Upper lobe of left lung (tissue), 6 donors: ENCODE measurements around the gene ZNF436. TPM values are rescaled to one million over a fixed set of nuclear protein-coding genes. Genes with fewer than 3 reads are reported as not detected.

Experiments
- ATAC-seq, 2 donors: fragments of 200-7000 bp; cut with Tn5 transposase; one replicate each; pipeline ENCODE4 v1.9.1; 2022; ENCODE audit warnings: mild to moderate bottlenecking in 2 of 2, moderate library complexity in 2 of 2; ENCODE audit not compliant: low FRiP score in 2 of 2
- DNase-seq, 2 donors: peaks; one replicate each; pipeline ENCODE4 v3.0.0-alpha.2; 2019 to 2020
- H3K27ac ChIP-seq, 4 donors: fragments of 200-600 bp; sonication (generic); one replicate each; pipeline ENCODE4 v1.5.1; 2016 to 2019
- H3K27me3 ChIP-seq, 4 donors: fragments of 200-600 bp; sonication (generic); one replicate each; pipeline ENCODE4 v1.5.1; 2017 to 2019
- H3K36me3 ChIP-seq, 4 donors: fragments of 200-600 bp; sonication (generic); one replicate each; pipeline ENCODE4 v1.5.1; 2016 to 2019
- H3K4me1 ChIP-seq, 4 donors: fragments of 200-600 bp; sonication (generic); one replicate each; pipeline ENCODE4 v1.5.1; 2018 to 2019
- H3K4me3 ChIP-seq, 4 donors: fragments of 200-600 bp; sonication (generic); one replicate each; pipeline ENCODE4 v1.5.1; 2017 to 2019; ENCODE audit warnings: mild to moderate bottlenecking in 2 of 4, moderate library complexity in 1 of 4
- H3K9me3 ChIP-seq, 4 donors: fragments of 200-600 bp; sonication (generic); one replicate each; pipeline ENCODE4 v1.5.1; 2018 to 2019
- EP300 ChIP-seq, 4 donors: sonication (generic); formaldehyde crosslinking; IDR thresholded peaks; one replicate each; pipeline ENCODE4 v1.5.1; 2017; ENCODE audit warnings: antibody characterized with exemption in 4 of 4, control low read depth in 2 of 4
- POLR2A ChIP-seq, 4 donors: fragments of 450-650 bp; IDR thresholded peaks; one replicate each; pipeline ENCODE4 v1.5.1; 2016 to 2017; ENCODE audit warnings: antibody characterized with exemption in 4 of 4, mild to moderate bottlenecking in 2 of 4
- POLR2AphosphoS5 ChIP-seq, 2 donors: sonication (generic); formaldehyde crosslinking; IDR thresholded peaks; one replicate each; pipeline ENCODE4 v1.5.1; 2017; ENCODE audit warnings: antibody characterized with exemption in 2 of 2
- WGBS, 2 donors: methylation state at CpG; one replicate each; pipeline ENCODE4 v1.1.5; 2017 to 2018; 5-methylcytosine and 5-hydroxymethylcytosine counted together
- total RNA-seq, 6 donors: library from RNA; depleted of rRNA in 4 of 6; stranded (reverse); fragments of >200 nt in 4 of 6; gene quantifications; one replicate each; pipeline versions ENCODE4 v1.1.0 to v1.2.1, GENCODE V29; 2016 to 2021
- TF ChIP-seq, protein P1 (sequence below), 6 experiments: fragments of 450-650 bp in 4 of 6; fragments of 200-600 bp in 2 of 6; sonication (generic) in 2 of 6; IDR thresholded peaks; one replicate each; pipeline ENCODE4 v1.5.1; 2016 to 2019; ENCODE audit warnings: antibody characterized with exemption in 6 of 6
- donor health status: DM: no; HTN: no; CAD: no; lungs with moderate emphysema.
- donor health status: DM: no; HTN: yes; CAD: no; lungs with severe emphysema.

The ZNF436 gene
- total RNA-seq, 6 donors from 2014 or later = 5.5 to 11.3 (median 8.2) TPM

DNA sequence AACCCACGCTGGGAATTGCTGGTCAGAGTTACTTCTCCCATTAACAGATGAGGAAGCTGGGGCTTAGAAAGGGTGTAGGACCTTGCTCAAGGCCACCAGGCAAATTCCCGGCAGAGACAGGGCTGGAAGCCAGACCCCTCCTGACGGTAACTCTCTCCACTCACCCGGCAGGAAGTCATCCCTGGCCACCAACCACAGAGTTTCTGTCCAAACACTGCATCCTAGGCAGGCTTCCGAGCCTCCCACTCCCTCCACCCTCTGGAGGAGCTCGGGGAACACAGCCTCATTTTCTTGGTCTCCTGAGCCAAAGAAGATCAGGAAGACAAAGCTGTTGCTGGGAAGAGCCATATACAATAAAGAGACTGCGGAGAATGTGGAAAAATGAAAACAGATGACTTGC is 25.0 kb upstream of the ZNF436 start:
- peak in 1 of 2 donors; percentile 82 for TF ChIP-seq POLR2AphosphoS5 (IDR thresholded peaks at IDR 0.05)
- peak in 1 of 4 donors; percentile 49 for TF ChIP-seq EP300 (IDR thresholded peaks at IDR 0.05)
- TF ChIP-seq POLR2A (IDR thresholded peaks at IDR 0.05) = no peak
- WGBS, 2 donors = 28 to 40% methylated on average over 6 to 7 of the region's 7 CpGs

DNA sequence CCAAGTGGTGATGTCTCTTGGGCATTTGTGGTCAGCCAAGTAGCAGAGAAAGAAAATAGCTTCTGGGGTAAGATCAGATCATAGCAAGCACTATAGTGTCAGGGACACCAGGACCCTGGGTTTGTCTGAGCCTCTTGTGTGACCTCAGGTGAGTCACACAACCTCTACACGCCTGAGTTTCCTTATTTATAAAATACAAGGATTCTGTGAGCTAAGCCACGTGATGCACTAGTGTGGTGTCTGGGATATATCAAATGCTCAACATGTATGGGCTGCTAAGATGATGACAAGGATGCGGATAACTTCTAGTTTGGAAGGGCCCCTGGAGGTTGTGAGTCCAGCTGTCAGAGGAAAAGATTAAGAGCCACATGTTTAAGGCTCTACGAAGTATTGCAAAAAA is 24.5 kb upstream of the ZNF436 start:
- Histone ChIP-seq H3K9me3 (no peaks in the 10 kb centered on the region), H3K4me1 (peaks cover 6 to 11% (median 8%) of the 10 kb centered on the region in 4 donors), H3K36me3 (peaks cover 0 to 11% (median 0%) of the 10 kb centered on the region in 4 donors), H3K27me3 (no peaks in the 10 kb centered on the region), H3K4me3 (no peak overlapping the region), H3K27ac (peak overlapping the region in 1 of 4 donors; percentile 61)
- peak in 1 of 2 donors; percentile 45 for ATAC-seq
- 79% methylated on average over 4 of the region's 4 CpGs for WGBS, 2 donors
- TF ChIP-seq POLR2AphosphoS5 (IDR thresholded peaks at IDR 0.05) (no peak), POLR2A (IDR thresholded peaks at IDR 0.05) (no peak), EP300 (IDR thresholded peaks at IDR 0.05) (no peak)
- TF ChIP-seq, protein P1, sequence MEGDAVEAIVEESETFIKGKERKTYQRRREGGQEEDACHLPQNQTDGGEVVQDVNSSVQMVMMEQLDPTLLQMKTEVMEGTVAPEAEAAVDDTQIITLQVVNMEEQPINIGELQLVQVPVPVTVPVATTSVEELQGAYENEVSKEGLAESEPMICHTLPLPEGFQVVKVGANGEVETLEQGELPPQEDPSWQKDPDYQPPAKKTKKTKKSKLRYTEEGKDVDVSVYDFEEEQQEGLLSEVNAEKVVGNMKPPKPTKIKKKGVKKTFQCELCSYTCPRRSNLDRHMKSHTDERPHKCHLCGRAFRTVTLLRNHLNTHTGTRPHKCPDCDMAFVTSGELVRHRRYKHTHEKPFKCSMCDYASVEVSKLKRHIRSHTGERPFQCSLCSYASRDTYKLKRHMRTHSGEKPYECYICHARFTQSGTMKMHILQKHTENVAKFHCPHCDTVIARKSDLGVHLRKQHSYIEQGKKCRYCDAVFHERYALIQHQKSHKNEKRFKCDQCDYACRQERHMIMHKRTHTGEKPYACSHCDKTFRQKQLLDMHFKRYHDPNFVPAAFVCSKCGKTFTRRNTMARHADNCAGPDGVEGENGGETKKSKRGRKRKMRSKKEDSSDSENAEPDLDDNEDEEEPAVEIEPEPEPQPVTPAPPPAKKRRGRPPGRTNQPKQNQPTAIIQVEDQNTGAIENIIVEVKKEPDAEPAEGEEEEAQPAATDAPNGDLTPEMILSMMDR (IDR thresholded peaks at IDR 0.05) = no peak
- no peak for DNase-seq

More for the DNA sequence above, 25.0 kb upstream of the ZNF436 start:
- peaks cover 6 to 11% (median 8%) of the 10 kb centered on the region in 4 donors for H3K4me1 ChIP-seq
- no peaks in the 10 kb centered on the region for H3K27me3 ChIP-seq
- no peaks in the 10 kb centered on the region for H3K9me3 ChIP-seq
- ATAC-seq (peak; percentile 55 to 93), DNase-seq (peak in 1 of 2 donors; percentile 41)
- H3K4me3 ChIP-seq = no peak overlapping the region
- peak overlapping the region in 3 of 4 donors; percentile 25 to 61 (median 46) for H3K27ac ChIP-seq
- peaks cover 0 to 11% (median 0%) of the 10 kb centered on the region in 4 donors for H3K36me3 ChIP-seq

DNA sequence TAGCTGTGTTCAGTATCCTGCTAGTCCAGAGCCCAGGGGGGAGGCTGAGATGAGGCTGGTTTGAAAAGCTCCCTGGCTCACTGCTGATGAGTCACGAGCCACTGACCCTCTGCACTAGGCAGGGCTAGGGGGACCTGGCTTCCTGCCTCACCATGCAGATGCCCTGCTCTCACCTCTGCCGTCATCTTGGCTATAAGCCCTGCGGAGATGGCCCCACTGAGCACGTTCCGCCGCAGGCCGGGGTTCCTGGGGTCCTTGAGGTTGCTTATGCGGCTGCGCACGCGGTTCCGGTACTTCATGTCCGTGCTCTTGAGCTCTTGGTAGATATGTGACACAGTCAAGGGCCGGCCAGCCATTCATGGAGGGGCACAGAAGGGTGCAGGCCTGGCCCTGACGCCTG is 24.1 kb upstream of the ZNF436 start:
- no peak overlapping the region for H3K27ac ChIP-seq
- H3K4me3 ChIP-seq = no peak overlapping the region
- no peaks in the 10 kb centered on the region for H3K9me3 ChIP-seq
- H3K27me3 ChIP-seq = no peaks in the 10 kb centered on the region
- H3K36me3 ChIP-seq = peaks cover 0 to 11% (median 0%) of the 10 kb centered on the region in 4 donors
- 92% methylated on average over 15 of the region's 15 CpGs; no CpG with 5 or more reads in 1 of the 2 donors for WGBS, 2 donors
- peaks cover 6 to 11% (median 8%) of the 10 kb centered on the region in 4 donors for H3K4me1 ChIP-seq
- peak in 1 of 2 donors; percentile 72 for DNase-seq
- ATAC-seq = peak; percentile 12 to 86
- no peak for TF ChIP-seq EP300 (IDR thresholded peaks at IDR 0.05)
- TF ChIP-seq POLR2A (IDR thresholded peaks at IDR 0.05) = no peak
- TF ChIP-seq, protein P1 (IDR thresholded peaks at IDR 0.05) = no peak
- TF ChIP-seq POLR2AphosphoS5 (IDR thresholded peaks at IDR 0.05) = no peak

DNA sequence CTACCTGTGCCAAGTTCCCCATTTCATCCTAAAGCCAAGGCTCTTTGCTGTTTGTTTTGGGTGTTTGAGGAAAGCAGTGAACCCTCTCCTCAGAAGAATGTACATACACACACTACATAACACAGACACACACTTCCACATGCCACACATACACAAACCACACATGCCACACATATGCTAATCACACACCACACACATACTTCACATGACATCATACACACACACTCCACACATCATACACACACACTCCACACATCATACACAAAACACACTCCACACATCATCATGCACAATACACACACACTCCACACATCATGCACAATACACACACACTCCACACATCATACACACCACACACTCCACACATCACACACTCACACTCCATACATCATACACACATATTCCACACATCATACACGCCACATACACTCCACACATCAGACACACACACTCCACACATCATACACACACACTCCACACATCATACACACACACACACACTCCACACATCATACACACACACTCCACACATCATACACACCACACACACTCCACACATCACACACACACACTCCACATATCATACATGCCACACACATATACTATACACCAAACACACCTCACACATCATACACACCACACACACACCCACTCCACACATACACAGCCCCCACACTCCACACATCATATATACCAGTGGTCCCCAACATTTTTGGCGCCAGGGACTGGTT is 22.7 kb upstream of the ZNF436 start:
- TF ChIP-seq, protein P1 (IDR thresholded peaks at IDR 0.05) = no peak
- TF ChIP-seq POLR2A (IDR thresholded peaks at IDR 0.05) (no peak), POLR2AphosphoS5 (IDR thresholded peaks at IDR 0.05) (no peak), EP300 (IDR thresholded peaks at IDR 0.05) (no peak)
- no peak for DNase-seq
- Histone ChIP-seq H3K4me3 (no peak overlapping the region), H3K27ac (no peak overlapping the region), H3K27me3 (no peaks in the 10 kb centered on the region), H3K4me1 (peaks cover 6 to 11% (median 8%) of the 10 kb centered on the region in 4 donors), H3K9me3 (no peaks in the 10 kb centered on the region), H3K36me3 (peaks cover 0 to 7% (median 0%) of the 10 kb centered on the region in 4 donors)
- peak in 1 of 2 donors; percentile 78 for ATAC-seq
- WGBS, 2 donors = 65 to 72% methylated on average over 2 of the region's 2 CpGs

DNA sequence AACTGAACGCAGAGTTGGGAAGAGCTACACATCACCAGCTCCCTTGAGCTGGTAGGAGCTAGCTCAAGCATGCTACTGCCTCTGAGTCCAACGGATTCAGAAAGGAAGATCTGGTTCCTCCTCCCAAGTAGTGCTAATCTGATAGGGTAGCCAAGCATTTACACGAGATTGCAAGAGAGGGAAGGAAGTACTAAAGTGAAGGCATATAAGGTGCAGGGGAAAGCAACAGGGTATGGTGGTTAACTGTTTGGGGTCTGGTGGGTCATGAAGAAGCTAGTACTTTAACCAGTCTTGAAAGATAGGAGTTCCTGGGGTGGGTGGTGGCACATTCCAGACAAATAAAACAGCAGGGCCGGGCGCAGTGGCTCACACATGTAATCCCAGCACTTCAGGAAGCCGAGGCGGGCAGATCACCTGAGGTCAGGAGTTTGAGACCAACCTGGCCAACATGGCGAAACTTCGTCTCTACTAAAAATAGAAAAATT is 20.2 kb upstream of the ZNF436 start:
- no peak for ATAC-seq
- TF ChIP-seq EP300 (IDR thresholded peaks at IDR 0.05) = no peak
- TF ChIP-seq POLR2A (IDR thresholded peaks at IDR 0.05) = no peak
- no peak for TF ChIP-seq POLR2AphosphoS5 (IDR thresholded peaks at IDR 0.05)
- TF ChIP-seq, protein P1 (IDR thresholded peaks at IDR 0.05) = no peak
- 71 to 72% methylated on average over 9 of the region's 9 CpGs for WGBS, 2 donors

More for the DNA sequence above, 20.2 kb upstream of the ZNF436 start:
- DNase-seq = no peak
- H3K27me3 ChIP-seq = no peaks in the 10 kb centered on the region
- no peak overlapping the region for H3K27ac ChIP-seq
- H3K9me3 ChIP-seq = no peaks in the 10 kb centered on the region
- H3K36me3 ChIP-seq = peaks cover 0 to 3% (median 0%) of the 10 kb centered on the region in 4 donors
- H3K4me3 ChIP-seq = no peak overlapping the region
- H3K4me1 ChIP-seq = peaks cover 4 to 15% (median 7%) of the 10 kb centered on the region in 4 donors
